HepG2 (cell line): Measurements from ENCODE around the gene GRB7. TPM values are rescaled to one million over a fixed set of nuclear protein-coding genes. Genes with fewer than 3 reads are reported as not detected.
A peak's percentile ranks its signal among the peaks of the same experiment; 100 is the strongest.

ENCODE experiments used
- AGO1 ChIP-seq: fragments of 200-400 bp; formaldehyde crosslinking; IDR thresholded peaks from 2 replicates; pipeline ENCODE4 v1.6.1; 2017; ENCODE audit warnings: mild to moderate bottlenecking, low read depth, low read length, moderate library complexity; ENCODE audit not compliant: poor library complexity, severe bottlenecking
- CCAR2 ChIP-seq: fragments of 200-400 bp; formaldehyde crosslinking; optimal IDR thresholded peaks from 2 replicates; pipeline ENCODE3; 2018; ENCODE audit warnings: low read depth, mild to moderate bottlenecking, low read length, moderate library complexity
- FOXA1 ChIP-seq, 2 experiments: fragments of 450-650 bp in 1 of 2; sonication (generic) in 1 of 2; formaldehyde crosslinking in 1 of 2; IDR thresholded peaks; 2 replicates each; pipeline versions ENCODE4 v1.4.0 to v1.6.1; 2016 to 2020; ENCODE audit warnings: missing genetic modification reagents in 1 of 2
- IKZF1 ChIP-seq: fragments of 450-650 bp; IDR thresholded peaks from 2 replicates; pipeline ENCODE4 v1.7.1; 2016
- JUN ChIP-seq: sonication (generic); formaldehyde crosslinking; IDR thresholded peaks from 2 replicates; pipeline ENCODE4 v1.4.0; 2020; ENCODE audit warnings: mild to moderate bottlenecking, missing genetic modification reagents
- KLF11 ChIP-seq: IDR thresholded peaks from 2 replicates; pipeline ENCODE4 v1.6.1; 2016; ENCODE audit warnings: missing compliant biosample characterization
- MIER3 ChIP-seq: IDR thresholded peaks from 2 replicates; pipeline ENCODE4 v1.6.1; 2016; ENCODE audit warnings: missing compliant biosample characterization, borderline replicate concordance
- RAD51 ChIP-seq: fragments of 450-650 bp; IDR thresholded peaks from 2 replicates; pipeline ENCODE4 v1.6.1; 2016; ENCODE audit warnings: borderline replicate concordance
- RBFOX2 ChIP-seq: fragments of 200-400 bp; formaldehyde crosslinking; IDR thresholded peaks from 2 replicates; pipeline ENCODE4 v1.6.1; 2017; ENCODE audit warnings: low read depth, mild to moderate bottlenecking, low read length
- TOE1 ChIP-seq: sonication (generic); formaldehyde crosslinking; IDR thresholded peaks from 2 replicates; pipeline ENCODE4 v1.4.0; 2020; ENCODE audit warnings: mild to moderate bottlenecking, missing genetic modification reagents
- TRIM22 ChIP-seq: fragments of 450-650 bp; IDR thresholded peaks from 2 replicates; pipeline ENCODE4 v1.6.1; 2017
- ZBTB34 ChIP-seq: sonication (generic); formaldehyde crosslinking; IDR thresholded peaks from 2 replicates; pipeline ENCODE4 v1.8.0; 2022; ENCODE audit warnings: mild to moderate bottlenecking, missing genetic modification reagents
- ZBTB7B ChIP-seq: sonication (generic); formaldehyde crosslinking; IDR thresholded peaks from 2 replicates; pipeline ENCODE4 v1.4.0; 2020; ENCODE audit warnings: missing genetic modification reagents
- ZHX1 ChIP-seq: sonication (generic); formaldehyde crosslinking; IDR thresholded peaks from 2 replicates; pipeline ENCODE4 v1.8.1; 2022; ENCODE audit warnings: low read depth, mild to moderate bottlenecking, missing genetic modification reagents
- ZKSCAN1 ChIP-seq: fragments of 150-350 bp; IDR thresholded peaks from 2 replicates; pipeline ENCODE4 v1.6.1; 2014; ENCODE audit warnings: low read length
- ZNF264 ChIP-seq: sonication (generic); formaldehyde crosslinking; IDR thresholded peaks from 2 replicates; pipeline ENCODE4 v1.4.0; 2020; ENCODE audit warnings: missing genetic modification reagents
- ZNF646 ChIP-seq: sonication (generic); formaldehyde crosslinking; IDR thresholded peaks from 2 replicates; pipeline ENCODE4 v1.9.0; 2021; ENCODE audit warnings: mild to moderate bottlenecking, missing genetic modification reagents
- ZNF816 ChIP-seq: sonication (generic); formaldehyde crosslinking; IDR thresholded peaks from 2 replicates; pipeline ENCODE4 v1.8.0; 2022; ENCODE audit warnings: missing genetic modification reagents, mild to moderate bottlenecking, borderline replicate concordance
- polyA plus RNA-seq, 8 experiments: library from polyadenylated mRNA; depleted of rRNA in 3 of 8; stranded (reverse) in 7 of 8; unstranded in 1 of 8; fragments of >200 nt; fragmentation: Illumina TruSeq in 4 of 8; extraction: Trizol in 4 of 8; gene quantifications; 2 replicates each; pipeline versions ENCODE4 v1.2.1 to v1.2.3, GENCODE V29; 2011 to 2016; ENCODE audit warnings: low read depth in 4 of 8, missing spikeins in 1 of 8, mixed read lengths in 1 of 8; ENCODE audit not compliant: insufficient read depth in 1 of 8
- total RNA-seq, 5 experiments: library from RNA; depleted of rRNA; stranded (reverse); fragments of >200 nt; fragmentation: Illumina TruSeq; extraction: Trizol; gene quantifications; 2 replicates each; pipeline ENCODE4 v1.2.3, GENCODE V29; 2016; ENCODE audit warnings: low read depth in 1 of 5

GRB7 gene
- total and polyA plus RNA-seq, 2 of the 13 experiments (the other 11 are each of a cell fraction or from before 2014, with no cell fraction given), result 60.2 to 77.7 TPM

- TF ChIP-seq ZHX1 (CRISPR knock-in tag) (no peak), KLF11 (0 out of 2 replicates have a peak, but pooled peaks have one; percentile 13), TRIM22 (no peak), IKZF1 (no peak), JUN (CRISPR knock-in tag) (no peak), AGO1 (no peak), TOE1 (CRISPR knock-in tag) (no peak), ZNF646 (CRISPR knock-in tag) (no peak), ZBTB7B (CRISPR knock-in tag) (peak; percentile 89), ZBTB34 (CRISPR knock-in tag) (0 out of 2 replicates have a peak, but pooled peaks have one; percentile 31), ZNF816 (CRISPR knock-in tag) (no peak), FOXA1 (IDR thresholded peaks at IDR 0.05) (no peak), FOXA1 (CRISPR knock-in tag; IDR thresholded peaks at IDR 0.05) (peak; percentile 92), RBFOX2 (no peak), CCAR2 (no peak), ZNF264 (CRISPR knock-in tag) (no peak), MIER3 (CRISPR knock-in tag) (peak; percentile 62; the same call in 1 of the 2 replicates), ZKSCAN1 (no peak), RAD51 (no peak)
Measured at GRCh38 chr17:39736319-39737165, 1.2 kb upstream of the GRB7 start (continued).
